HepG2 (cell line): ENCODE results near the gene ZFPL1. TPM values are rescaled to one million over a fixed set of nuclear protein-coding genes. Genes with fewer than 3 reads are reported as not detected.
A peak's percentile ranks its signal among the peaks of the same experiment; 100 is the strongest.

Experiments used
- ARNTL ChIP-seq: sonication (generic); formaldehyde crosslinking; IDR thresholded peaks from 2 replicates; pipeline ENCODE4 v1.4.0; 2020; ENCODE audit warnings: mild to moderate bottlenecking, missing genetic modification reagents
- ATF7 ChIP-seq, 2 experiments: fragments of 450-650 bp in 1 of 2; sonication (generic) in 1 of 2; formaldehyde crosslinking in 1 of 2; IDR thresholded peaks; 2 replicates each; pipeline versions ENCODE4 v1.4.0 to v1.6.1; 2016 to 2020; ENCODE audit warnings: antibody characterized with exemption in 1 of 2, mild to moderate bottlenecking in 1 of 2, missing genetic modification reagents in 1 of 2
- HMG20A ChIP-seq: IDR thresholded peaks from 2 replicates; pipeline ENCODE4 v1.6.1; 2016; ENCODE audit warnings: borderline replicate concordance
- JUN ChIP-seq: sonication (generic); formaldehyde crosslinking; IDR thresholded peaks from 2 replicates; pipeline ENCODE4 v1.4.0; 2020; ENCODE audit warnings: mild to moderate bottlenecking, missing genetic modification reagents
- NR1H2 ChIP-seq: sonication (generic); formaldehyde crosslinking; IDR thresholded peaks from 2 replicates; pipeline ENCODE4 v1.8.1; 2022; ENCODE audit warnings: low read depth, missing genetic modification reagents, borderline replicate concordance
- SP2 ChIP-seq: sonication (generic); formaldehyde crosslinking; IDR thresholded peaks from 2 replicates; pipeline ENCODE4 v1.5.1; 2020; ENCODE audit warnings: mild to moderate bottlenecking, missing genetic modification reagents
- TOE1 ChIP-seq: sonication (generic); formaldehyde crosslinking; IDR thresholded peaks from 2 replicates; pipeline ENCODE4 v1.4.0; 2020; ENCODE audit warnings: mild to moderate bottlenecking, missing genetic modification reagents
- ZNF180 ChIP-seq: sonication (generic); formaldehyde crosslinking; IDR thresholded peaks from 2 replicates; pipeline ENCODE4 v1.4.0; 2020; ENCODE audit warnings: low read depth, missing genetic modification reagents, borderline replicate concordance
- ZNF451 ChIP-seq: sonication (generic); formaldehyde crosslinking; IDR thresholded peaks from 2 replicates; pipeline ENCODE4 v1.5.0; 2020; ENCODE audit warnings: mild to moderate bottlenecking, missing genetic modification reagents
- ZNF567 ChIP-seq: sonication (generic); formaldehyde crosslinking; IDR thresholded peaks from 2 replicates; pipeline ENCODE4 v1.8.1; 2023; ENCODE audit warnings: mild to moderate bottlenecking, missing genetic modification reagents, borderline replicate concordance
- ZNF691 ChIP-seq: sonication (generic); formaldehyde crosslinking; IDR thresholded peaks from 2 replicates; pipeline ENCODE4 v1.4.0; 2020; ENCODE audit warnings: missing genetic modification reagents, low read depth, mild to moderate bottlenecking, borderline replicate concordance
- polyA plus RNA-seq, 8 experiments: library from polyadenylated mRNA; depleted of rRNA in 3 of 8; stranded (reverse) in 7 of 8; unstranded in 1 of 8; fragments of >200 nt; fragmentation: Illumina TruSeq in 4 of 8; extraction: Trizol in 4 of 8; gene quantifications; 2 replicates each; pipeline versions ENCODE4 v1.2.1 to v1.2.3, GENCODE V29; 2011 to 2016; ENCODE audit warnings: low read depth in 4 of 8, missing spikeins in 1 of 8, mixed read lengths in 1 of 8; ENCODE audit not compliant: insufficient read depth in 1 of 8
- total RNA-seq, 5 experiments: library from RNA; depleted of rRNA; stranded (reverse); fragments of >200 nt; fragmentation: Illumina TruSeq; extraction: Trizol; gene quantifications; 2 replicates each; pipeline ENCODE4 v1.2.3, GENCODE V29; 2016; ENCODE audit warnings: low read depth in 1 of 5
- TF ChIP-seq, protein P1 (sequence below): sonication (generic); formaldehyde crosslinking; IDR thresholded peaks from 2 replicates; pipeline ENCODE4 v1.5.0; 2020; ENCODE audit warnings: mild to moderate bottlenecking, missing genetic modification reagents, borderline replicate concordance
- TF ChIP-seq, protein P2 (sequence below): IDR thresholded peaks from 2 replicates; pipeline ENCODE4 v1.4.0; 2020; ENCODE audit warnings: mild to moderate bottlenecking, missing genetic modification reagents
- TF ChIP-seq, protein P3 (sequence below): fragments of 450-650 bp; IDR thresholded peaks from 2 replicates; pipeline ENCODE4 v1.6.1; 2017
- TF ChIP-seq, protein P4 (sequence below): sonication (generic); formaldehyde crosslinking; conservative IDR thresholded peaks from 2 replicates; pipeline ENCODE4 v1.4.0; 2020; ENCODE audit warnings: mild to moderate bottlenecking, missing genetic modification reagents, moderate library complexity

ZFPL1 gene
- total and polyA plus RNA-seq, 2 of the 13 experiments (the other 11 are each of a cell fraction or from before 2014, with no cell fraction given), result 32.2 to 56.0 TPM

- TF ChIP-seq ARNTL (CRISPR knock-in tag), result 0 out of 2 replicates have a peak, but pooled peaks have one; percentile 15
- 0 out of 2 replicates have a peak, but pooled peaks have one; percentile 5 for TF ChIP-seq NR1H2 (CRISPR knock-in tag)
- TF ChIP-seq ZNF567 (CRISPR knock-in tag), result peak; percentile 91
- peak; percentile 91; the same call in 1 of the 2 replicates for TF ChIP-seq ZNF451
- TF ChIP-seq, protein P1, sequence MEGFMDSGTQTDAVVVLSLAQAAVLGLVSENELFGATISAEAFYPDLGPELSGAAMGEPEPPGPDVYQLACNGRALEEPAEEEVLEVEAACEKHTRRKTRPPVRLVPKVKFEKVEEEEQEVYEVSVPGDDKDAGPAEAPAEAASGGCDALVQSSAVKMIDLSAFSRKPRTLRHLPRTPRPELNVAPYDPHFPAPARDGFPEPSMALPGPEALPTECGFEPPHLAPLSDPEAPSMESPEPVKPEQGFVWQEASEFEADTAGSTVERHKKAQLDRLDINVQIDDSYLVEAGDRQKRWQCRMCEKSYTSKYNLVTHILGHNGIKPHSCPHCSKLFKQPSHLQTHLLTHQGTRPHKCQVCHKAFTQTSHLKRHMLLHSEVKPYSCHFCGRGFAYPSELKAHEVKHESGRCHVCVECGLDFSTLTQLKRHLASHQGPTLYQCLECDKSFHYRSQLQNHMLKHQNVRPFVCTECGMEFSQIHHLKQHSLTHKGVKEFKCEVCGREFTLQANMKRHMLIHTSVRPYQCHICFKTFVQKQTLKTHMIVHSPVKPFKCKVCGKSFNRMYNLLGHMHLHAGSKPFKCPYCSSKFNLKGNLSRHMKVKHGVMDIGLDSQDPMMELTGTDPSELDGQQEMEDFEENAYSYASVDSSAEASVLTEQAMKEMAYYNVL (CRISPR knock-in tag), result 0 out of 2 replicates have a peak, but pooled peaks have one; percentile 59
- no peak for TF ChIP-seq ZNF180 (CRISPR knock-in tag)
- TF ChIP-seq TOE1 (CRISPR knock-in tag), result no peak
- no peak for TF ChIP-seq ATF7 (IDR thresholded peaks at IDR 0.05)
- TF ChIP-seq ATF7 (CRISPR knock-in tag; IDR thresholded peaks at IDR 0.05), result 0 out of 2 replicates have a peak, but pooled peaks have one; percentile 20
- TF ChIP-seq, protein P2, sequence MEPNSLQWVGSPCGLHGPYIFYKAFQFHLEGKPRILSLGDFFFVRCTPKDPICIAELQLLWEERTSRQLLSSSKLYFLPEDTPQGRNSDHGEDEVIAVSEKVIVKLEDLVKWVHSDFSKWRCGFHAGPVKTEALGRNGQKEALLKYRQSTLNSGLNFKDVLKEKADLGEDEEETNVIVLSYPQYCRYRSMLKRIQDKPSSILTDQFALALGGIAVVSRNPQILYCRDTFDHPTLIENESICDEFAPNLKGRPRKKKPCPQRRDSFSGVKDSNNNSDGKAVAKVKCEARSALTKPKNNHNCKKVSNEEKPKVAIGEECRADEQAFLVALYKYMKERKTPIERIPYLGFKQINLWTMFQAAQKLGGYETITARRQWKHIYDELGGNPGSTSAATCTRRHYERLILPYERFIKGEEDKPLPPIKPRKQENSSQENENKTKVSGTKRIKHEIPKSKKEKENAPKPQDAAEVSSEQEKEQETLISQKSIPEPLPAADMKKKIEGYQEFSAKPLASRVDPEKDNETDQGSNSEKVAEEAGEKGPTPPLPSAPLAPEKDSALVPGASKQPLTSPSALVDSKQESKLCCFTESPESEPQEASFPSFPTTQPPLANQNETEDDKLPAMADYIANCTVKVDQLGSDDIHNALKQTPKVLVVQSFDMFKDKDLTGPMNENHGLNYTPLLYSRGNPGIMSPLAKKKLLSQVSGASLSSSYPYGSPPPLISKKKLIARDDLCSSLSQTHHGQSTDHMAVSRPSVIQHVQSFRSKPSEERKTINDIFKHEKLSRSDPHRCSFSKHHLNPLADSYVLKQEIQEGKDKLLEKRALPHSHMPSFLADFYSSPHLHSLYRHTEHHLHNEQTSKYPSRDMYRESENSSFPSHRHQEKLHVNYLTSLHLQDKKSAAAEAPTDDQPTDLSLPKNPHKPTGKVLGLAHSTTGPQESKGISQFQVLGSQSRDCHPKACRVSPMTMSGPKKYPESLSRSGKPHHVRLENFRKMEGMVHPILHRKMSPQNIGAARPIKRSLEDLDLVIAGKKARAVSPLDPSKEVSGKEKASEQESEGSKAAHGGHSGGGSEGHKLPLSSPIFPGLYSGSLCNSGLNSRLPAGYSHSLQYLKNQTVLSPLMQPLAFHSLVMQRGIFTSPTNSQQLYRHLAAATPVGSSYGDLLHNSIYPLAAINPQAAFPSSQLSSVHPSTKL (CRISPR knock-in tag), result peak; percentile 32; the same call in 1 of the 2 replicates
- 0 out of 2 replicates have a peak, but pooled peaks have one; percentile 25 for TF ChIP-seq JUN (CRISPR knock-in tag)
- TF ChIP-seq HMG20A, result 0 out of 2 replicates have a peak, but pooled peaks have one; percentile 22
- peak; percentile 80; the same call in 1 of the 2 replicates for TF ChIP-seq ZNF691
- TF ChIP-seq SP2 (CRISPR knock-in tag), result peak; percentile 37; the same call in 1 of the 2 replicates
- TF ChIP-seq, protein P3, sequence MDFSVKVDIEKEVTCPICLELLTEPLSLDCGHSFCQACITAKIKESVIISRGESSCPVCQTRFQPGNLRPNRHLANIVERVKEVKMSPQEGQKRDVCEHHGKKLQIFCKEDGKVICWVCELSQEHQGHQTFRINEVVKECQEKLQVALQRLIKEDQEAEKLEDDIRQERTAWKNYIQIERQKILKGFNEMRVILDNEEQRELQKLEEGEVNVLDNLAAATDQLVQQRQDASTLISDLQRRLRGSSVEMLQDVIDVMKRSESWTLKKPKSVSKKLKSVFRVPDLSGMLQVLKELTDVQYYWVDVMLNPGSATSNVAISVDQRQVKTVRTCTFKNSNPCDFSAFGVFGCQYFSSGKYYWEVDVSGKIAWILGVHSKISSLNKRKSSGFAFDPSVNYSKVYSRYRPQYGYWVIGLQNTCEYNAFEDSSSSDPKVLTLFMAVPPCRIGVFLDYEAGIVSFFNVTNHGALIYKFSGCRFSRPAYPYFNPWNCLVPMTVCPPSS, result no peak
- TF ChIP-seq, protein P4, sequence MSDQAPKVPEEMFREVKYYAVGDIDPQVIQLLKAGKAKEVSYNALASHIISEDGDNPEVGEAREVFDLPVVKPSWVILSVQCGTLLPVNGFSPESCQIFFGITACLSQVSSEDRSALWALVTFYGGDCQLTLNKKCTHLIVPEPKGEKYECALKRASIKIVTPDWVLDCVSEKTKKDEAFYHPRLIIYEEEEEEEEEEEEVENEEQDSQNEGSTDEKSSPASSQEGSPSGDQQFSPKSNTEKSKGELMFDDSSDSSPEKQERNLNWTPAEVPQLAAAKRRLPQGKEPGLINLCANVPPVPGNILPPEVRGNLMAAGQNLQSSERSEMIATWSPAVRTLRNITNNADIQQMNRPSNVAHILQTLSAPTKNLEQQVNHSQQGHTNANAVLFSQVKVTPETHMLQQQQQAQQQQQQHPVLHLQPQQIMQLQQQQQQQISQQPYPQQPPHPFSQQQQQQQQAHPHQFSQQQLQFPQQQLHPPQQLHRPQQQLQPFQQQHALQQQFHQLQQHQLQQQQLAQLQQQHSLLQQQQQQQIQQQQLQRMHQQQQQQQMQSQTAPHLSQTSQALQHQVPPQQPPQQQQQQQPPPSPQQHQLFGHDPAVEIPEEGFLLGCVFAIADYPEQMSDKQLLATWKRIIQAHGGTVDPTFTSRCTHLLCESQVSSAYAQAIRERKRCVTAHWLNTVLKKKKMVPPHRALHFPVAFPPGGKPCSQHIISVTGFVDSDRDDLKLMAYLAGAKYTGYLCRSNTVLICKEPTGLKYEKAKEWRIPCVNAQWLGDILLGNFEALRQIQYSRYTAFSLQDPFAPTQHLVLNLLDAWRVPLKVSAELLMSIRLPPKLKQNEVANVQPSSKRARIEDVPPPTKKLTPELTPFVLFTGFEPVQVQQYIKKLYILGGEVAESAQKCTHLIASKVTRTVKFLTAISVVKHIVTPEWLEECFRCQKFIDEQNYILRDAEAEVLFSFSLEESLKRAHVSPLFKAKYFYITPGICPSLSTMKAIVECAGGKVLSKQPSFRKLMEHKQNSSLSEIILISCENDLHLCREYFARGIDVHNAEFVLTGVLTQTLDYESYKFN (CRISPR knock-in tag), result peak; percentile 61
Measured at GRCh38 chr11:65121865-65122696, 38.1 kb downstream of the ZFPL1 start, which contains the start of the genes FAU and MRPL49 (continued).
